Sigmoid colon (tissue), 4 donors: ENCODE data around the gene CEP120.

Experiments used
- CTCF ChIP-seq, 4 experiments: fragments of 450-650 bp in 3 of 4; fragments of 200-600 bp in 1 of 4; IDR thresholded peaks; one replicate each; pipeline ENCODE4 v1.5.1; 2016 to 2019; ENCODE audit warnings: antibody characterized with exemption in 4 of 4, mild to moderate bottlenecking in 3 of 4, moderate library complexity in 2 of 4
- POLR2AphosphoS5 ChIP-seq, 4 donors: sonication (generic); formaldehyde crosslinking; IDR thresholded peaks; one replicate each; pipeline ENCODE4 v1.6.1; 2017; ENCODE audit warnings: antibody characterized with exemption in 4 of 4

GRCh38 chr5:123454259-123454911, 31.2 kb upstream of the CEP120 start:
- TF ChIP-seq CTCF (IDR thresholded peaks at IDR 0.05), result no peak
- TF ChIP-seq POLR2AphosphoS5 (IDR thresholded peaks at IDR 0.05), result no peak
